ENCODE measurements around the gene ZNF438. TPM values are rescaled to one million over a fixed set of nuclear protein-coding genes. Genes with fewer than 3 reads are reported as not detected.

The ZNF438 gene
- total RNA-seq, 4 donors from 2014 or later: 10.3 to 14.6 (median 13.6) TPM

GRCh38 chr10:30827531-30828120 lies 204.0 kb downstream of the ZNF438 start:
- 54 to 81% methylated on average over 3 to 8 of the region's 8 CpGs for WGBS, 2 donors (ENCODE audit: low coverage in 1 of 2)
- Histone ChIP-seq H3K36me3 (no peaks in the 10 kb centered on the region), H3K27ac (no peak overlapping the region), H3K4me3 (no peak overlapping the region), H3K27me3 (peaks cover 7% of the 10 kb centered on the region), H3K4me1 (peaks cover 0 to 12% (median 0%) of the 10 kb centered on the region in 3 donors), H3K9me3 (no peaks in the 10 kb centered on the region)
- TF ChIP-seq EP300 (IDR thresholded peaks at IDR 0.05) (no peak), POLR2A (IDR thresholded peaks at IDR 0.05) (no peak), CTCF (IDR thresholded peaks at IDR 0.05) (no peak), POLR2AphosphoS5 (IDR thresholded peaks at IDR 0.05) (no peak)
- no peak for ATAC-seq

- 100% methylated on average over 2 of the region's 4 CpGs; no CpG with 5 or more reads in 1 of the 2 donors for WGBS, 2 donors (ENCODE audit: low coverage in 1 of 2)
- Histone ChIP-seq H3K4me3 (no peak overlapping the region), H3K27me3 (peaks cover 7% of the 10 kb centered on the region), H3K4me1 (peaks cover 0 to 17% (median 0%) of the 10 kb centered on the region in 3 donors), H3K9me3 (no peaks in the 10 kb centered on the region), H3K36me3 (no peaks in the 10 kb centered on the region), H3K27ac (no peak overlapping the region)
- no peak for ATAC-seq
- TF ChIP-seq CTCF (IDR thresholded peaks at IDR 0.05) (no peak), EP300 (IDR thresholded peaks at IDR 0.05) (no peak), POLR2A (IDR thresholded peaks at IDR 0.05) (no peak), POLR2AphosphoS5 (IDR thresholded peaks at IDR 0.05) (no peak)
Observed at GRCh38 chr10:30826679-30827078, 205.0 kb downstream of the ZNF438 start.

- no peaks in the 10 kb centered on the region for H3K9me3 ChIP-seq
- no peak for ATAC-seq
- TF ChIP-seq CTCF (IDR thresholded peaks at IDR 0.05) (no peak), EP300 (IDR thresholded peaks at IDR 0.05) (no peak), POLR2AphosphoS5 (IDR thresholded peaks at IDR 0.05) (no peak), POLR2A (IDR thresholded peaks at IDR 0.05) (no peak)
- H3K4me3 ChIP-seq: no peak overlapping the region
- H3K27me3 ChIP-seq: peaks cover 7% of the 10 kb centered on the region
- peaks cover 0 to 29% (median 3%) of the 10 kb centered on the region in 3 donors for H3K4me1 ChIP-seq
- no peak overlapping the region for H3K27ac ChIP-seq
- no peaks in the 10 kb centered on the region for H3K36me3 ChIP-seq
Observed at GRCh38 chr10:30825495-30825894, 206.2 kb downstream of the ZNF438 start.

DNA sequence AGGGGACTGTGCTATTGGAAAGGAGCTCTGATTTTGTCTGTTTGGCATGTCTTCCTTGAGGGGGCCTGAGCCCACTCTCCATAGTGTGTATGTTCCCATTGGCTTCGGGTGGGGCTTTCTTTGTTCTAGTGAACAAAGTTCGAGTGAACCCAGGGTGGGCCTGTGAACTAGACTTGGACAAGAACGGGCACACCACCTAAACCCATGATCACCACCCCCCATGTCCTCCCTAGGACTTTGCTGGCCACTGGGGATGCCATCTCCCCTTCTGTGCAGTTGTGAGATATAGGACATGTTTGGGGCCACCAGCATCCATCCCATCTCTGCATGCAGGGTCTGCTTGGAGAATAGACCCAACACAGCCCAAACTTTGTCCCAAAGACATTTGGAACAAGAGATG lies 206.6 kb downstream of the ZNF438 start:
- peaks cover 7% of the 10 kb centered on the region for H3K27me3 ChIP-seq
- no peak for ATAC-seq
- 96 to 100% methylated on average over 1 to 3 of the region's 3 CpGs for WGBS, 2 donors (ENCODE audit: low coverage in 1 of 2)

DNA sequence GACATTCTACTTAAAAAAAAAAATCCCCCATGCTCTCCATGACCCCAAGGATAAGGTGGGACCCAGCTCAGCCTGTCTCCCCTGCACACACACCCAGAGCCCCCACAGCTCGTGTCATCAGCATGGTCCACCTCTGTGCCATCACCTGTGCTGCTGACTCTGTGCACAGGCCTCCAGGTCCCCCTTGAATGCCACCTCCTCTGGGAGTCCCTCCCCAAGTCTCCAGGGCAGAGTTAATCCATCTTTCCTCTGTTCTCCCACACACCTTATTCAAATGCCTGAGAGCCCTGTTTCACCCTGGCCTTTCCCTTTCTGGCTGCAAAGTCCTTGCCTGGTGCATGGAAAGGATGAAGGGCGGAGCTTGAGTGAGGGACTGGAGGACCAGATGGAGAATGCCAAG lies 208.0 kb downstream of the ZNF438 start:
- H3K4me3 ChIP-seq: no peak overlapping the region
- H3K9me3 ChIP-seq: no peaks in the 10 kb centered on the region
- 80 to 100% methylated on average over 1 of the region's 2 CpGs for WGBS, 2 donors (ENCODE audit: low coverage in 1 of 2)
- no peaks in the 10 kb centered on the region for H3K36me3 ChIP-seq
- TF ChIP-seq EP300 (IDR thresholded peaks at IDR 0.05) (no peak), CTCF (IDR thresholded peaks at IDR 0.05) (no peak)
- peaks cover 0 to 45% (median 10%) of the 10 kb centered on the region in 3 donors for H3K4me1 ChIP-seq
- no peak for ATAC-seq
- no peak overlapping the region for H3K27ac ChIP-seq
- H3K27me3 ChIP-seq: peaks cover 7% of the 10 kb centered on the region

More for the DNA sequence above, 206.6 kb downstream of the ZNF438 start:
- no peaks in the 10 kb centered on the region for H3K36me3 ChIP-seq
- no peak for TF ChIP-seq EP300 (IDR thresholded peaks at IDR 0.05)
- no peaks in the 10 kb centered on the region for H3K9me3 ChIP-seq
- no peak overlapping the region for H3K27ac ChIP-seq
- H3K4me3 ChIP-seq: no peak overlapping the region
- peaks cover 0 to 33% (median 3%) of the 10 kb centered on the region in 3 donors for H3K4me1 ChIP-seq
